Mesendoderm (in vitro differentiated cells): ENCODE results near the gene EVA1B.

Experiments used
- DNase-seq: peaks from one replicate; pipeline ENCODE4 v3.0.0; 2013
- H2AK5ac ChIP-seq: 2 replicates; pipeline ENCODE4 v1.6.1; 2013; ENCODE audit warnings: low read length, inconsistent platforms
- H2BK120ac ChIP-seq: 2 replicates; pipeline ENCODE4 v1.6.1; 2013; ENCODE audit warnings: low read depth, mild to moderate bottlenecking, low read length, moderate library complexity, mixed read lengths
- H2BK15ac ChIP-seq: replicated peaks from 2 replicates; pipeline ENCODE4 v1.6.1; 2013; ENCODE audit warnings: low read depth, mild to moderate bottlenecking, moderate library complexity
- H2BK5ac ChIP-seq: 2 replicates; pipeline ENCODE4 v1.6.1; 2013; ENCODE audit warnings: low read length, inconsistent platforms
- H3K18ac ChIP-seq: 2 replicates; pipeline ENCODE4 v1.6.1; 2013; ENCODE audit warnings: mild to moderate bottlenecking, low read length, mixed read lengths
- H3K23ac ChIP-seq: one replicate; pipeline ENCODE4 v1.6.1; 2013; ENCODE audit warnings: low read length
- H3K27ac ChIP-seq: 2 replicates; pipeline ENCODE4 v1.5.1; 2013; ENCODE audit warnings: low read depth, mild to moderate bottlenecking, inconsistent platforms, low read length, moderate library complexity
- H3K27me3 ChIP-seq: 2 replicates; pipeline ENCODE4 v1.6.1; 2013; ENCODE audit warnings: low read length, control low read depth, mild to moderate bottlenecking, inconsistent platforms; ENCODE audit not compliant: insufficient read depth, poor library complexity
- H3K36me3 ChIP-seq: 2 replicates; pipeline ENCODE4 v1.6.1; 2013; ENCODE audit warnings: low read length, inconsistent platforms; ENCODE audit not compliant: control insufficient read depth, insufficient read depth
- H3K4ac ChIP-seq: one replicate; pipeline ENCODE4 v1.6.1; 2013; ENCODE audit warnings: low read depth, mild to moderate bottlenecking, low read length, moderate library complexity
- H3K4me1 ChIP-seq: 2 replicates; pipeline ENCODE4 v1.6.1; 2013; ENCODE audit warnings: low read depth, low read length, inconsistent platforms; ENCODE audit not compliant: control insufficient read depth
- H3K4me2 ChIP-seq: 2 replicates; pipeline ENCODE4 v1.6.1; 2013; ENCODE audit warnings: low read length
- H3K4me3 ChIP-seq: 2 replicates; pipeline ENCODE4 v1.5.1; 2013; ENCODE audit warnings: mild to moderate bottlenecking, low read length
- H3K56ac ChIP-seq: one replicate; pipeline ENCODE4 v1.6.1; 2013; ENCODE audit warnings: low read length
- H3K79me1 ChIP-seq: 2 replicates; pipeline ENCODE4 v1.6.1; 2013; ENCODE audit warnings: low read length, inconsistent platforms
- H3K79me2 ChIP-seq: 2 replicates; pipeline ENCODE4 v1.6.1; 2013; ENCODE audit warnings: mild to moderate bottlenecking, low read length; ENCODE audit not compliant: control insufficient read depth, insufficient read depth
- H3K9ac ChIP-seq: 2 replicates; pipeline ENCODE4 v1.6.1; 2013; ENCODE audit warnings: low read length, inconsistent platforms
- H4K5ac ChIP-seq: one replicate; pipeline ENCODE4 v1.6.1; 2013; ENCODE audit warnings: low read length
- H4K8ac ChIP-seq: one replicate; pipeline ENCODE4 v1.6.1; 2013; ENCODE audit warnings: low read depth, mild to moderate bottlenecking, control low read depth, low read length, moderate library complexity
- WGBS: extraction: QIAGEN DNeasy Blood & Tissue Kit; methylation state at CpG from one replicate; pipeline ENCODE4 v1.1.7; 2013; ENCODE audit warnings: low lambda C conversion rate, missing lambda C conversion rate; ENCODE audit not compliant: insufficient coverage; ENCODE audit errors: extremely low coverage; 5-methylcytosine and 5-hydroxymethylcytosine counted together

The EVA1B gene

DNA sequence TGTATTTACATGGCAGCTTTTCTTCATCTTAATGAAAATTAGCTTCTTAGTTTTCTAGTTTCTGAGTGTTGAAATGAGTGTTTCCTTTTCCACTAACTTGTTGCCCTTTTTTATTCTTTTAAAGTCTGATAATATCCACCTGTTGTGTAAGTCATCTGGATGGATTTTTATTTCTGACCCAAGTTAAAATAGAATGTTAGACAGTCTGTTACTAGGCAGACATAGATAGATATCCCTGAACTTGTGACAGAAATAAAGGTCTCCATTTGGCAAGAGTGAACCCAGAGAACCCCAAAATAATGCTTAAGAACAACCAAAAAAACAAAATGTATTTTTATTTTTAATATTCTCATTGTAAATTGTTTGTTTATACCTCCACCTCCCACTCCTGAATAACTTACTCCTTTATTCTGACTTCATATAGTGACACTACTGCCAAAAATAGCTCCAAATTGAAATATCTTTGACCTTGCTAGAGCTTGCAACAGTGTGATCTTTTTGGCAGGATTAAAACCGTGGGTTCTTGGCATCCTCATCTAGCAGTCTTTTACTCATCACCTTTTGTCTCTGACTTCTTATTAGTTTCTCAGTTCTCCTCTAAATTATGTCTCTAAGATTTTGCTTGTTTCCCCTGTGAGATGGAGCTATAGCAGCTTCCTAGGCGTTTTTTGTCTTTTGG is 44.2 kb downstream of the EVA1B start:
- Histone ChIP-seq H4K5ac (no peak overlapping the region), H3K79me2 (peaks cover 3% of the 10 kb centered on the region), H3K9ac (no peak overlapping the region), H4K8ac (no peak overlapping the region), H2BK15ac (no peak overlapping the region), H3K4me1 (no peaks in the 10 kb centered on the region), H2BK5ac (no peak overlapping the region), H3K56ac (no peak overlapping the region), H3K27me3 (no peaks in the 10 kb centered on the region), H3K27ac (no peak overlapping the region), H2BK120ac (no peak overlapping the region), H3K4ac (no peak overlapping the region), H3K36me3 (no peaks in the 10 kb centered on the region), H3K23ac (no peak overlapping the region), H3K4me3 (no peak overlapping the region), H3K4me2 (no peak overlapping the region), H3K79me1 (peaks cover 3% of the 10 kb centered on the region), H2AK5ac (no peak overlapping the region), H3K18ac (no peak overlapping the region)
- no CpG with 5 or more reads among the region's 2 CpGs for WGBS
- DNase-seq = no peak

DNA sequence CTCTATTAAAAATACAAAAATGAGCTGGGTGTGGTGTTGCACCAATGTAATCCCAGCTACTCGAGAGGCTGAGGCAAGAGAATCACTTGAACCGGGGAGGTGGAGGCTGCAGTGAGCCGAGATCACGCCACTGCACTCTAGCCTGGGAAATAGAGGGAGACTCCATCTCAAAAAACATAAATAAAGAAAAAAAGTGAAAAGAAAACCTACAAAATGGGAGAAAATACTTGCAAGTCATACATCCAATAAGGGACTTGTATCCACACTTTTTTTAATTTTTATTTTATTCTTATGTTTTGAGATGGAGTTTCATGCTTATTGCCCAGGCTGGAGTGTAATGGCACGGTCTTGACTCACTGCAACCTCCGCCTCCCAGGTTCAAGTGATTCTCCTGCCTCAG is 46.8 kb downstream of the EVA1B start:
- Histone ChIP-seq H2BK15ac (no peak overlapping the region), H3K36me3 (no peaks in the 10 kb centered on the region), H3K4ac (no peak overlapping the region), H3K79me2 (peaks cover 8% of the 10 kb centered on the region), H3K23ac (no peak overlapping the region), H3K18ac (no peak overlapping the region), H3K27me3 (no peaks in the 10 kb centered on the region), H3K27ac (no peak overlapping the region), H3K9ac (no peak overlapping the region), H3K79me1 (peaks cover 8% of the 10 kb centered on the region), H4K8ac (no peak overlapping the region), H4K5ac (no peak overlapping the region), H2BK120ac (no peak overlapping the region), H2BK5ac (no peak overlapping the region), H3K4me2 (no peak overlapping the region), H3K4me1 (no peaks in the 10 kb centered on the region), H3K4me3 (no peak overlapping the region), H2AK5ac (no peak overlapping the region), H3K56ac (no peak overlapping the region)
- DNase-seq = no peak
- WGBS = no CpG with 5 or more reads among the region's 6 CpGs

DNA sequence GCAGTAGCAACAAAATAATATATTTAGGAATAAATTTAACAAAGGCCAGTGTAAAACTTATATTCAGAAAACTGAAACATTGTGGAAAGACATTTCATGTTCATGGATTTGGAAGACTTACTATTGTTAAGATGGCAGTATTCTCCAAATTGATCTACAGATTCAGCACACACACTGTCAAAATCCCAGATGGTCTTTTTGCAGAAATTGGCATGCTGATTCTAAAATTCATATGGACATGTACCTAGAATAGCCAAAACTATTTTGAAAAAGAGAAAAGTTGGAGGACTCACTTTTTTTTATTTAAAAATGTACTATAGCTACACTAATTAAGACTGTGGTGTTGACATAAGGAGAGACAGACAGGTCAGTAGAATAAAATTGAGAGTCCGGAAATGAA is 49.2 kb downstream of the EVA1B start:
- H3K27ac ChIP-seq = no peak overlapping the region
- H3K36me3 ChIP-seq = no peaks in the 10 kb centered on the region
- H2AK5ac ChIP-seq = no peak overlapping the region
- H3K4me2 ChIP-seq = no peak overlapping the region
- no CpG with 5 or more reads among the region's 1 CpG for WGBS
- H3K56ac ChIP-seq = no peak overlapping the region
- no peak overlapping the region for H2BK120ac ChIP-seq
- H3K18ac ChIP-seq = no peak overlapping the region
- no peaks in the 10 kb centered on the region for H3K4me1 ChIP-seq
- H3K4ac ChIP-seq = no peak overlapping the region
- H3K4me3 ChIP-seq = no peak overlapping the region
- no peak overlapping the region for H3K9ac ChIP-seq
- H4K8ac ChIP-seq = no peak overlapping the region
- no peak overlapping the region for H2BK5ac ChIP-seq
- H3K79me2 ChIP-seq = peaks cover 8% of the 10 kb centered on the region
- no peak overlapping the region for H3K23ac ChIP-seq
- H3K27me3 ChIP-seq = no peaks in the 10 kb centered on the region
- DNase-seq = no peak
- peaks cover 8% of the 10 kb centered on the region for H3K79me1 ChIP-seq
- H2BK15ac ChIP-seq = no peak overlapping the region
- H4K5ac ChIP-seq = no peak overlapping the region

DNA sequence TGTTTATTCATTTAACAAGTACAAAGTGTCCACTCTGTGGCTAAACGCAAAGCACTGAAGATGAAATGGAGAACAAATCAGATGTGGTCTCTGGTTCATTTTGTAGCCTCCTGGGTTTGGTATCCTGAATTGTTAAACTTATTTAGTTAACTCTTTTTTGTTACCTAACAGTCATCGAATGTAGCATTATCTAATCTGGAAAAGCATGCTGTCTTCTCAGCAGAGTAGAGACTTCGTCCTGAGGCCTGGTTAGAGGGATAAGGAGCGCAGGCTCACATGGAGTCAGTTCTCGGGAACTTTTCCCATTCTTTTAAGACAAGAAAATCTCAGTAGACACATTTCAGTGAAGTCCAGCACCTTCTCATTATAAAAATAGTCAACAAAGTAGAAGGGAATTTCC is 50.4 kb downstream of the EVA1B start:
- no peaks in the 10 kb centered on the region for H3K36me3 ChIP-seq
- no peak overlapping the region for H3K27ac ChIP-seq
- H3K79me1 ChIP-seq = peaks cover 8% of the 10 kb centered on the region
- no peak overlapping the region for H3K23ac ChIP-seq
- H3K4me1 ChIP-seq = no peaks in the 10 kb centered on the region
- H3K4me3 ChIP-seq = no peak overlapping the region
- no peak overlapping the region for H2BK15ac ChIP-seq
- peaks cover 12% of the 10 kb centered on the region for H3K79me2 ChIP-seq
- no peak overlapping the region for H2BK5ac ChIP-seq
- H3K4me2 ChIP-seq = no peak overlapping the region
- no peak overlapping the region for H2AK5ac ChIP-seq
- H3K56ac ChIP-seq = no peak overlapping the region
- H4K8ac ChIP-seq = no peak overlapping the region
- no peaks in the 10 kb centered on the region for H3K27me3 ChIP-seq
- no peak overlapping the region for H3K18ac ChIP-seq
- no peak overlapping the region for H3K4ac ChIP-seq
- no peak overlapping the region for H2BK120ac ChIP-seq
- H3K9ac ChIP-seq = no peak overlapping the region
- WGBS = no CpG with 5 or more reads among the region's 5 CpGs
- DNase-seq = no peak
- no peak overlapping the region for H4K5ac ChIP-seq
